ENCODE results near the gene GABBR2. TPM values are rescaled to one million over a fixed set of nuclear protein-coding genes. Genes with fewer than 3 reads are reported as not detected.

GABBR2 gene
- total and polyA plus RNA-seq, 9 of the 15 experiments (the other 6 are each of a cell fraction or from before 2014, with no cell fraction given) = 0.15 to 1.9 (median 0.32) TPM

GRCh38 chr9:98255578-98256296, 453.0 kb downstream of the GABBR2 start, which contains the start of gene TBC1D2 (continued):
- peak; percentile 78 for TF ChIP-seq MYNN (IDR thresholded peaks at IDR 0.05)
- TF ChIP-seq MYNN (CRISPR knock-in tag; IDR thresholded peaks at IDR 0.05) = no peak
- no peak for TF ChIP-seq STAT6 (CRISPR knock-in tag; IDR thresholded peaks at IDR 0.05)
- TF ChIP-seq SRSF3 (IDR thresholded peaks at IDR 0.05; ENCODE audit: insufficient read depth, low read length) = no peak
- no peak for TF ChIP-seq ZNF778 (CRISPR knock-in tag; IDR thresholded peaks at IDR 0.05)
- TF ChIP-seq RFX7 (CRISPR knock-in tag; IDR thresholded peaks at IDR 0.05) = no peak
- no peak for TF ChIP-seq BMI1 (IDR thresholded peaks at IDR 0.05; ENCODE audit: low read length)
- no peak; the same call in 1 of the 2 replicates for TF ChIP-seq ZNF764 (CRISPR knock-in tag; IDR thresholded peaks at IDR 0.05; ENCODE audit: low read depth)
- no peak for TF ChIP-seq HNRNPK (IDR thresholded peaks at IDR 0.05; ENCODE audit: low read depth, low read length, poor library complexity, severe bottlenecking)
- TF ChIP-seq ZNF408 (CRISPR knock-in tag; IDR thresholded peaks at IDR 0.05; ENCODE audit: low read depth) = no peak
- no peak; the same call in 1 of the 2 replicates for TF ChIP-seq CBX1 (IDR thresholded peaks at IDR 0.05; ENCODE audit: low read depth)
- TF ChIP-seq RUNX1 (IDR thresholded peaks at IDR 0.05; ENCODE audit: low read depth) = 0 out of 2 replicates have a peak, but pooled peaks have one; percentile 20
- no peak for TF ChIP-seq SMAD3 (CRISPR knock-in tag; conservative IDR thresholded peaks at IDR 0.05)
- TF ChIP-seq NR3C1 (CRISPR knock-in tag; IDR thresholded peaks at IDR 0.05) = no peak
- TF ChIP-seq PRPF4 (IDR thresholded peaks at IDR 0.05; ENCODE audit: insufficient read depth, low read depth, low read length, poor library complexity, severe bottlenecking) = no peak
- no peak for TF ChIP-seq TAL1 (IDR thresholded peaks at IDR 0.05)
- TF ChIP-seq RBM39 (optimal IDR thresholded peaks at IDR 0.05; ENCODE audit: low read depth, low read length) = no peak
- no peak for TF ChIP-seq RFX5 (IDR thresholded peaks at IDR 0.05; ENCODE audit: low read depth, low read length)
- peak; percentile 75 for TF ChIP-seq DACH1 (IDR thresholded peaks at IDR 0.05; ENCODE audit: partially characterized antibody)
- peak; percentile 100 for TF ChIP-seq TFAP4 (CRISPR knock-in tag; IDR thresholded peaks at IDR 0.05; ENCODE audit: borderline replicate concordance)
- TF ChIP-seq ATF6 (CRISPR knock-in tag; IDR thresholded peaks at IDR 0.05) = no peak; the same call in 1 of the 2 replicates
- TF ChIP-seq ZNF239 (CRISPR knock-in tag; IDR thresholded peaks at IDR 0.05) = no peak
- no peak for TF ChIP-seq ETS2 (tag; IDR thresholded peaks at IDR 0.05; ENCODE audit: borderline replicate concordance, poor library complexity, severe bottlenecking)
- TF ChIP-seq SRSF1 (IDR thresholded peaks at IDR 0.05; ENCODE audit: low read depth, low read length) = no peak
- TF ChIP-seq MAX (CRISPR knock-in tag; IDR thresholded peaks at IDR 0.05) = peak; percentile 80

Data from K562 (cell line).